Muscle of leg (tissue), 16 donors: ENCODE measurements around the gene STAT5A. TPM values are rescaled to one million over a fixed set of nuclear protein-coding genes. Genes with fewer than 3 reads are reported as not detected.
"Not testable (repeated sequence)": the region's sequence is repeated elsewhere in the genome, so short reads cannot be mapped to it uniquely, and the experiment has no call there.

ENCODE experiments used
- DNase-seq: peaks from one replicate; pipeline ENCODE4 v3.0.0; 2013
- H3K27ac ChIP-seq: one replicate; pipeline ENCODE4 v1.5.1; 2013; ENCODE audit warnings: mild to moderate bottlenecking, low read length, control low read depth
- H3K27me3 ChIP-seq: one replicate; pipeline ENCODE4 v1.6.1; 2013; ENCODE audit warnings: low read length; ENCODE audit not compliant: control insufficient read depth, insufficient read depth
- H3K36me3 ChIP-seq: one replicate; pipeline ENCODE4 v1.6.1; 2013; ENCODE audit warnings: low read length; ENCODE audit not compliant: control insufficient read depth, insufficient read depth
- H3K4me1 ChIP-seq: one replicate; pipeline ENCODE4 v1.6.1; 2013; ENCODE audit warnings: low read length; ENCODE audit not compliant: control insufficient read depth, insufficient read depth
- H3K4me3 ChIP-seq: one replicate; pipeline ENCODE4 v1.5.1; 2013; ENCODE audit warnings: low read length, control low read depth
- H3K9me3 ChIP-seq: replicated peaks from 2 replicates; pipeline ENCODE4 v1.6.1; 2013; ENCODE audit warnings: low read depth, low read length; ENCODE audit not compliant: control insufficient read depth
- WGBS: methylation state at CpG from one replicate; pipeline ENCODE4 v1.1.5; 2013; ENCODE audit warnings: missing lambda C conversion rate; ENCODE audit not compliant: insufficient coverage; 5-methylcytosine and 5-hydroxymethylcytosine counted together
- long read RNA-seq, 11 donors: transcript quantifications; one replicate each; lab custom pipeline, GENCODE V29; 2026
- polyA plus RNA-seq, 8 donors: library from polyadenylated mRNA; unstranded; fragments of 120-200 nt; gene quantifications; one replicate each; pipeline versions ENCODE4 v1.2.1 to v1.2.3, GENCODE V29; 2013; ENCODE audit warnings: inconsistent platforms in 1 of 8, low replicate concordance in 1 of 8; ENCODE audit not compliant: insufficient read length in 8 of 8, insufficient read depth in 1 of 8
- total RNA-seq: library from RNA; stranded (reverse); fragments of 120-200 nt; gene quantifications from one replicate; pipeline ENCODE4 v1.2.4, GENCODE V29; 2013

The STAT5A gene
- total RNA-seq = 12.8 TPM
- polyA plus RNA-seq = 10 to 100 TPM; 15.3 to 20.4 (median 17.3) TPM
- long read RNA-seq, donor 1, partial matches to known transcripts = 0 of 2 reads
- long read RNA-seq, donor 1, other reads (novel, unspliced or antisense) = 0 of 2 reads
- long read RNA-seq, donor 2 = 0 reads
- long read RNA-seq, donor 3, partial matches to known transcripts = 0 of 2 reads
- long read RNA-seq, donor 3, other reads (novel, unspliced or antisense) = 0 of 2 reads
- long read RNA-seq, donor 4 = 0 reads
- long read RNA-seq, donor 5, partial matches to known transcripts = 0 of 3 reads
- long read RNA-seq, donor 5, other reads (novel, unspliced or antisense) = 0 of 3 reads
- long read RNA-seq, donor 6, partial matches to known transcripts = 0 of 1 reads
- long read RNA-seq, donor 6, other reads (novel, unspliced or antisense) = 0 of 1 reads
- long read RNA-seq, donor 7 = 0 reads
- long read RNA-seq, donor 8 = 0 reads
- long read RNA-seq, donor 9 = 0 reads
- long read RNA-seq, donor 10, partial matches to known transcripts = 0 of 1 reads
- long read RNA-seq, donor 10, other reads (novel, unspliced or antisense) = 0 of 1 reads
- long read RNA-seq, donor 11, partial matches to known transcripts = 0 of 1 reads
- long read RNA-seq, donor 11, other reads (novel, unspliced or antisense) = 0 of 1 reads

DNA sequence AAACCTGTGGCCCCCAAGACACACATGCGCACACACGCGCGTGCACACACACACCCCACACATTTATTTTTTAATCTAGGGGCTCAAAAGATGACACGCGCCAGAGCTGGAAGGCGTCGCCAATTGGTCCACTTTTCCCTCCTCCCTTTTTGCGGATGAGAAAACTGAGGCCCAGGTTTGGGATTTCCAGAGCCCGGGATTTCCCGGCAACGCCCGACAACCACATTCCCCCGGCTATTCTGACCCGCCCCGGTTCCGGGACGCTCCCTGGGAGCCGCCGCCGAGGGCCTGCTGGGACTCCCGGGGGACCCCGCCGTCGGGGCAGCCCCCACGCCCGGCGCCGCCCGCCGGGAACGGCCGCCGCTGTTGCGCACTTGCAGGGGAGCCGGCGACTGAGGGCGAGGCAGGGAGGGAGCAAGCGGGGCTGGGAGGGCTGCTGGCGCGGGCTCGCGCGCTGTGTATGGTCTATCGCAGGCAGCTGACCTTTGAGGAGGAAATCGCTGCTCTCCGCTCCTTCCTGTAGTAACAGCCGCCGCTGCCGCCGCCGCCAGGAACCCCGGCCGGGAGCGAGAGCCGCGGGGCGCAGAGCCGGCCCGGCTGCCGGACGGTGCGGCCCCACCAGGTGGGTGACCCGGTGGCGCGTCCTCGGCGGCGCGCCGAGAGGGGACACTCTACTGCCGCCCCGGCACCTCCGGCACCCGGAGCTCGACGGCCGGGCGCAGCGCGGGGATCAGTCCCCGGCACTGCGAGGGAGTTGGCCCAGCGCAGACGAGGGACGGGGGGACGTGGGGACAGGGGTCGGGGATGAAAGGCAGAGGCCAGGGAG is at the start of gene STAT5A:
STAT5A (plus strand) TSS at position 522 of the 826 bp plus-strand sequence. CDS start 914 bp downstream, outside the sequence.
- H3K4me3 ChIP-seq = peak within 1 kb of the TSS; percentile 56
- no peaks in the 10 kb centered on the region for H3K9me3 ChIP-seq
- peaks cover 39% of the 10 kb centered on the region for H3K4me1 ChIP-seq
- no peaks in the 10 kb centered on the region for H3K27me3 ChIP-seq
- H3K27ac ChIP-seq = peak within 1 kb of the TSS; percentile 68
- peaks cover 2% of the 10 kb centered on the region for H3K36me3 ChIP-seq
- DNase-seq = peak; percentile 95
- 5% methylated on average over 86 of the region's 88 CpGs for WGBS

DNA sequence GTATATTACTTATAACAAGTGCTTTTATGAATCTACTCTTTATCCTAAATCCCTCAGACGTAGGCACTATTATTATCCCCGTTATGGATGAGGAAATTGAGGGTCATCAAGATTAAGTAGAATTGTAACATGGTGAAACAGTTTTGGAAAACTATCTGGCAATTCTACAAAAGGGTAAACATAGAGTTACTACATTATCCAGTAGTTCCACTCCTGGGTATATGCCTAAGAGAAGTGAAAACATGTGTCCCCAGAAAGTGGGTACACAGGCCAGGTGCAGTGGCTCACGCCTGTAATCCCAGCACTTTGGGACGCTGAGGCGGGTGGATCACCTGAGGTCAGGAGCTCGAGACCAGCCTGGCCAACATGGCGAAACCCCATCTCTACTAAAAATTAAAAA is 48.7 kb upstream of the STAT5A start:
- 60% methylated on average over 1 of the region's 7 CpGs for WGBS
- not testable (repeated sequence) for H3K9me3 ChIP-seq, H3K27me3 ChIP-seq, DNase-seq, H3K4me3 ChIP-seq, H3K27ac ChIP-seq, H3K36me3 ChIP-seq, H3K4me1 ChIP-seq

DNA sequence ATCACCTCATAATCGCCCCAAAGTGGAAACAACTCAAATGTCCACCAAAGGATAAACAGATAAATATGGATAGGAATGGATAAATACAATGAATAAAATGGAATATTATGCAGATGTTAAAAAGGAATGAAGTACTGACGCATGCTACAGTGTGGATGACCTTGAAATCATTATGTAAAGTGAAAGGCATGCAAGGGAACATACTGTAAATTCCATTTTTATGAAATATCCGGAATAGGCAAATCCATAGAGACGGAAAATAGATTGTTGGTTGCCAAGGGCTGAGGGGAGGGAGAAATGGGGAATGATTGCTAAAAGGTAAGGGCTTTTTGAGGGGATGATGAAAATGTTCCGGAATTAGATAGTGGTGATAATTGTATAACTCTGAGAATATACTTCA is 48.1 kb upstream of the STAT5A start:
- no peak for DNase-seq
- H3K4me1 ChIP-seq = no peaks in the 10 kb centered on the region
- H3K9me3 ChIP-seq = no peaks in the 10 kb centered on the region
- H3K36me3 ChIP-seq = no peaks in the 10 kb centered on the region
- H3K4me3 ChIP-seq = no peak overlapping the region
- H3K27ac ChIP-seq = no peak overlapping the region
- no peaks in the 10 kb centered on the region for H3K27me3 ChIP-seq
- 52% methylated on average over 3 of the region's 5 CpGs for WGBS

DNA sequence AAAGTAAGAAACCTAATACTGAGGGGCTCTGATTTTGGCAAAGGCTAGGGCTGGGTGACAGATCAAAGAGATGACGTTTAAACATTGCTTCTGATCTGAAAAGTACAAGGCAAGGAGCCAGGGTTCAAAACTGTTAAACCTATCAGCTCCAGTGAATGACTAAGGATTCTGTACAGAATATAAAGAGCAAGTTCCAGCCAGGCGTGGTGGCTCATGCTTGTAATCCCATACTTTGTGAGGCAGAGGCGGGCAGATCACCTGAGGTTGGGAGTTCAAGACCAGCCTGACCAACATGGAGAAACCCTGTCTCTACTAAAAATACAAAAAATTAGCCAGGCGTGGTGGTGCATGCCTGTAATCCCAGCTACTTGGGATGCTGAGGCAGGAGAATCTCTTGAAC is 47.4 kb upstream of the STAT5A start:
- H3K36me3 ChIP-seq, H3K9me3 ChIP-seq, H3K27ac ChIP-seq, H3K27me3 ChIP-seq, H3K4me1 ChIP-seq, DNase-seq, H3K4me3 ChIP-seq: not testable (repeated sequence)
- WGBS = 42% methylated on average over 2 of the region's 4 CpGs

DNA sequence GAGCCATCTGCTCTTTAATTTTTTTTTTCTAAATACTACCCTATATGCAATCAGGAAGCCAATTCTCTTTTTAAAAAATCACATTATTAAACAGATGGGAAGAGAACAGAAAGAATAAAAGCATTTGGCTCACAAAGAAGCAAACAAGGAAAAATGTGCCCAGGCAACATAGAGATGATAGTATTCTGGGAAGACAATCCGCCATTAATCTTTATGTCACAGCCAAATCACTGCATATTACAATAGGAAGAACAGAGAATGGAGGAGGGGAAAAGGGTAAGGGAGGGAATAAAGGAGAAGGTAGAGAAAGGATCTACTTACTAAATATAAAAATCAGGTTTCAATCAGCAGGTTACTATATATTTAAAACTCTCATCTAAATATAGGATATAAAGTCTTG is 46.4 kb upstream of the STAT5A start:
- no CpG with 5 or more reads among the region's 1 CpG for WGBS
- H3K27ac ChIP-seq = no peak overlapping the region

DNA sequence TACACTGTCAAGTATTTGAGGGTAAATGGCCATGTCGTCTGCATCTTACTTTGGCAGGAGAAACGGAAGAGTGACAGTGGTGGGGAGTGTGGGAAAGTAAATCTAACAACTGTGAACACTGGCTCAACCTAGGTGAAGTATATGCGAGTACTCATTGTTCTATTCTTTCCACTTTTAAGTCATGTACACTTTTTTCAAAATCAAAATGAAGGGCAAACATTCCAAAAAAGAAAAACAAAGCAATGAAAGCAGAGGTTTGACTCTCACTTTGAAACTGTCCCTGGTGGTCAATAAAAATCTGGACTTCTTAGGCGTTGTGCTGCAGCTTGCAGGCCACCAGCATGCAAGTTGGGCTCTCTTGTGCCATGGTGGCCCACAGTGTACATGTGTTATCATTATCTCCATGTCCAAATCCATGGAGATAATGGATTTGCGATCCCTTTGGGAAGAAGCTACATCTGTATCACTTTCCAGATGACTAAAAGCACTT is 44.8 kb upstream of the STAT5A start:
- 60% methylated on average over 1 of the region's 5 CpGs for WGBS

More for the DNA sequence above, 46.4 kb upstream of the STAT5A start:
- Histone ChIP-seq H3K4me3 (no peak overlapping the region), H3K9me3 (no peaks in the 10 kb centered on the region), H3K27me3 (no peaks in the 10 kb centered on the region), H3K4me1 (no peaks in the 10 kb centered on the region), H3K36me3 (no peaks in the 10 kb centered on the region)
- DNase-seq = no peak

DNA sequence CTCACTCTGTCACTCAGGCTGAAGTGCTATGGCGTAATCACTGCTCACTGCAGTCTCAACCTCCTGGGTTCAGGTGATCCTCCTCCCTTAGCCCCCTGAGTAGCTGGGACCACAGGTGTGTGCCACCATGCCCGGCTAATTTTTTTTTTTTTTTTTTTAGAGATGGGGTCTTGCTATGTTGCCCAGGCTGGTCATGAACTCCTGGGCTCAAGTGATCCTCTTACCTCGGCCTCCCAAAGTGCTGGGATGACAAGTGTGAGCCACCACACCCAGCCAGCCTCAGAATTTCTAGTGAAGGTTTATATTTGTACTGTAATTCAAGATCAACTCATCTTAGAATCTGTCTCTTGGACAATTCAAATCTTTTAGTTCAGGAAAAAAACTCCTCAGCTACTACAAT is 44.2 kb upstream of the STAT5A start:
- H3K27ac ChIP-seq, H3K4me1 ChIP-seq, H3K9me3 ChIP-seq, H3K4me3 ChIP-seq, DNase-seq, H3K27me3 ChIP-seq, H3K36me3 ChIP-seq: not testable (repeated sequence)
- WGBS = no CpG with 5 or more reads among the region's 3 CpGs

More for the DNA sequence above, 44.8 kb upstream of the STAT5A start:
- no peak for DNase-seq
- Histone ChIP-seq H3K4me1 (peaks cover 4% of the 10 kb centered on the region), H3K36me3 (no peaks in the 10 kb centered on the region), H3K27ac (no peak overlapping the region), H3K4me3 (no peak overlapping the region), H3K9me3 (no peaks in the 10 kb centered on the region), H3K27me3 (no peaks in the 10 kb centered on the region)

DNA sequence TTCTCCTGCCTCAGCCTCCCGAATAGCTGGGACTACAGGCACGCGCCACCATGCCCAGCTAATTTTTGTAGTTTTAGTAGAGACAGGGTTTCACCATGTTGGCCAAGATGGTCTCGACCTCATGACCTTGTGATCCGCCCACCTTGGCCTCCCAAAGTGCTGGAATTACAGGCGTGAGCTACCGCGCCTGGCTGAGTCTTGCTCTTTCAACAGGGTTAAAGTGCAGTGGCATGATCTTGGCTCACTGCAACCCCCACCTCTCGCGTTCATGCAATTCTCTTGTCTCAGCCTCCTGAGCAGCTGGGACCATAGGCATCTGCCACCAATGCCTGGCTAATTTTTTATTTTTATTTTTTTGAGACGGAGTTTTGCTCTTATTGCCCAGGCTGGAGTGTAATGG is 43.1 kb upstream of the STAT5A start:
- H3K4me1 ChIP-seq = peaks cover 10% of the 10 kb centered on the region
- not testable (repeated sequence) for DNase-seq

DNA sequence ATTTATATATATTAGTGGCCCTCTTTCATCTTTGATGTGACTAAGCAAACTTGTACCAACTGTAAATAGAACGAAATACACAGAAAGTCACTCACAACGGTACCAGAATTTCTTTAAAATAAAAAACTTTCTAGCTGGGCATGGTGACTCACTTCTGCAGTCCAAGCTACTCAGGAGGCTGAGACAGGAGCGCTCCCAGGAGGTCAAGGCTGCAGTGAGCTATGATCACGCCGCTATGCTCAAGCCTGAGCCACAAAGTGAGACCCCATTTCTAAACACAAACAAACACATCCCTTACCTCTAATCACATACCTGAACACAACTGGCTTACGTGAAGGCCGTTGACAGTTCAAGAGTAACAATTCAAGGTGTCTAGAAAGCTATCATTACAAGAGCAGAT is 41.8 kb upstream of the STAT5A start:
- Histone ChIP-seq H3K4me1 (peaks cover 10% of the 10 kb centered on the region), H3K27ac (no peak overlapping the region)
- 82% methylated on average over 5 of the region's 7 CpGs for WGBS

More for the DNA sequence above, 43.1 kb upstream of the STAT5A start:
- H3K4me3 ChIP-seq, H3K36me3 ChIP-seq, H3K27me3 ChIP-seq, H3K27ac ChIP-seq, H3K9me3 ChIP-seq: not testable (repeated sequence)
- WGBS = 94% methylated on average over 6 of the region's 11 CpGs

DNA sequence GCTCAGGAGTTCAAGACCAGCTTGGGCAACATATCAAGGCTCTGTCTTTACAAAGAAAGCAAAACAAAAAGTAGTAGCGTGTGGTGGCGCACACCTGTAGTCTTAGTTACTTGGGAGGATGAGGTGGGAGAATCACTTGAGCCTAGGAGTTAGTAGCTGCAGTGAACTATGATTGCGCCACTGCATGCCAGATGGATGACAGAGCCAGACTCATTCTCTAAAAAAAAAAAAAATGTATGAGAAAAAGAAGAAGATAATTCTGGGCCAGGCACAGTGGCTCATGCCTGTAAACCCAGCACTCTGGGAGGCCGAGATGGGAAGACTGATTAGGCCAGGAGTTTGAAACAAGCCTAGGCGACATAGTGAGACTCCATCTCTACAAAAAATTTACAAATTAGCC is 40.6 kb upstream of the STAT5A start:
- Histone ChIP-seq H3K4me1 (peaks cover 13% of the 10 kb centered on the region), H3K4me3 (no peak overlapping the region), H3K27me3 (no peaks in the 10 kb centered on the region), H3K9me3 (no peaks in the 10 kb centered on the region), H3K36me3 (no peaks in the 10 kb centered on the region), H3K27ac (peak overlapping the region; percentile 98)
- no peak for DNase-seq
- 95% methylated on average over 4 of the region's 5 CpGs for WGBS

More for the DNA sequence above, 41.8 kb upstream of the STAT5A start:
- Histone ChIP-seq H3K4me3 (no peak overlapping the region), H3K36me3 (no peaks in the 10 kb centered on the region), H3K9me3 (no peaks in the 10 kb centered on the region), H3K27me3 (no peaks in the 10 kb centered on the region)
- DNase-seq = no peak
